ENCODE data around the gene FNDC7. TPM values are rescaled to one million over a fixed set of nuclear protein-coding genes. Genes with fewer than 3 reads are reported as not detected.

The FNDC7 gene
- 0.23 and 0.69 TPM in 2 replicates for total RNA-seq (2011; cell fraction: chromatin; rRNA removed; ENCODE audit: low replicate concordance)
- 0.17 TPM in 1 of 2 replicates, not detected in the other for total RNA-seq (2011; cell fraction: nucleolus; rRNA removed)
- total RNA-seq (2011; cell fraction: nucleoplasm; rRNA removed): 0.15 TPM in 1 of 2 replicates, not detected in the other
- not detected in 2 replicates for total RNA-seq (2014; rRNA removed)
- total RNA-seq (2014; rRNA removed; fragmentation: Illumina TruSeq; extraction: Trizol): not detected in 2 replicates
- not detected in 2 replicates for total RNA-seq (2015; rRNA removed; fragmentation: Illumina TruSeq; extraction: Trizol)
- not detected in 2 replicates for total RNA-seq (2021)
- polyA plus RNA-seq (2011; rRNA removed): 0.05 TPM in 1 of 2 replicates, not detected in the other
- polyA plus RNA-seq (2011; cell fraction: cytosol; rRNA removed): 0.07 TPM in 1 of 2 replicates, not detected in the other
- 0.04 and 0.24 TPM in 2 replicates for polyA plus RNA-seq (2011; cell fraction: nucleus; rRNA removed)
- 0.03 TPM in 1 of 2 replicates, not detected in the other for polyA plus RNA-seq (2012)
- polyA plus RNA-seq (2014; fragmentation: Illumina TruSeq; extraction: Trizol): not detected in 2 replicates
- polyA plus RNA-seq (2014; fragmentation: Nextera tagmentation; extraction: Ambion mirVana): not detected
- polyA plus RNA-seq (2014; rRNA removed): not detected in 2 replicates
- polyA minus RNA-seq (2011; rRNA and poly(A)+ RNA removed): 0.39 TPM in 1 of 2 replicates, not detected in the other
- not detected in 2 replicates for polyA minus RNA-seq (2011; cell fraction: cytosol; rRNA and poly(A)+ RNA removed)
- 0.11 and 0.13 TPM in 2 replicates for polyA minus RNA-seq (2011; cell fraction: nucleus; rRNA and poly(A)+ RNA removed)
- percentile 17 among the genes with signal in this experiment for Bru-seq, nascent RNA
- BruChase-seq, experiment 1, labeled RNA remaining after a 2-hour chase: percentile 41 among the genes with signal in this experiment
- percentile 42 among the genes with signal in this experiment for BruChase-seq, experiment 2, labeled RNA remaining after a 6-hour chase
- long read RNA-seq, experiment 1: 0 reads
- long read RNA-seq, experiment 2: 0 reads
- long read RNA-seq, experiment 3: 0 reads

DNA sequence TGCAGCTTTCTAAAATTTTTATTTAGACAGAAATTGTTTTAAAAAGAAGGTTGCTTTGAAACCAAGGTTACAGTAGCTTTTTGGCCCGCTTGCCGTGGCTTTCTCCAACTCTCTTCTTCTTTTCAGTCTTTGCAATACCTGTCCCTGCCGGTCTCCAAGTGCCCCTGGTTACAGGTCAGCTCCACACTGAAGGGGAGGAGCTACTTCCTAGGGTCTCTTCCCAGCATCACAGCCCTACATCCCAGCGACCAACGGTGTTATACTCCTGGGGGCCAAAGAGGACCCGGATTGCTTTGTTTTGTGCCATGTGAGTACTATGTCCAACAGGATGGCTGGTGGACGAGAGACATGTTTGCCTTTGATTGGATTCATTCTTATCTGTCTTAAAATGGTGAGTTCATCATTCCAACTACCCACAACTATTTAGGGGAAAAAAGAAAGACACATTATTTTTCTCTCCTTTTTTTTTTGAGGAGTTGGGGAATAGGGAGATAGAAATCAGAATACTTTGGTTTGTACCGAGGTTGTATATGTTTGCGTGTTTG is at the start of gene FNDC7:
TSS of gene FNDC7 (plus strand) at position 303 of the 545 bp plus-strand sequence. CDS start at position 329, 26 bp downstream.
- POLR2A ChIA-PET: interaction anchor here (0.6 to 2.1 kb wide), 4 partner anchors 10 to 89 kb away, joined by 3 to 12 read pairs (median 4); no protein-coding TSS in a partner anchor
- peak; percentile 35 for FAIRE-seq
- Histone ChIP-seq H3K9ac (ENCODE audit: insufficient read depth in 1 of 2, low read depth in 2 of 2, low read length in 2 of 2) (no peak within 1 kb of the TSS), H3K9me3 (replicated peaks; ENCODE audit: control insufficient read depth, insufficient read depth, low read depth, low read length) (no peaks in the 10 kb centered on the region), H3K4me3 (no peak within 1 kb of the TSS), H3K9me1 (ENCODE audit: control insufficient read depth, insufficient read depth, low read length) (no peaks in the 10 kb centered on the region), H3K27me3 (ENCODE audit: control insufficient read depth in 2 of 2, insufficient read depth in 2 of 2, low read length in 2 of 2) (peaks cover 15 to 19% of the 10 kb centered on the region in 2 experiments; a peak in 4 of 5 replicates), H2AFZ (ENCODE audit: low read depth, low read length) (no peak within 1 kb of the TSS), H4K20me1 (replicated peaks; ENCODE audit: control insufficient read depth, insufficient read depth, low read length) (no peaks in the 10 kb centered on the region), H3K4me1 (replicated peaks in 1 of 2; ENCODE audit: control insufficient read depth in 2 of 2, insufficient read depth in 2 of 2, low read length in 2 of 2) (no peaks in the 10 kb centered on the region), H3K36me3 (ENCODE audit: control insufficient read depth, insufficient read depth, low read length) (no peaks in the 10 kb centered on the region), H3K4me2 (ENCODE audit: insufficient read depth, low read length) (no peak within 1 kb of the TSS), H3K79me2 (ENCODE audit: control insufficient read depth, insufficient read depth, low read length) (no peaks in the 10 kb centered on the region), H3K27ac (ENCODE audit: extremely low read depth, low read depth, low read length) (no peak within 1 kb of the TSS)
- CTCF ChIA-PET (ENCODE audit: low intra/inter-chr PET ratio): no interaction called here
- in situ Hi-C loops (cut with MboI) (no loop called here), intact Hi-C loops (cut with micrococcal nuclease) (loop anchor here (5.0 kb wide), 1 partner anchor 105 kb away; no protein-coding TSS in a partner anchor)
- no peak; the same call in 2 of the 3 replicates for ATAC-seq
- WGBS (ENCODE audit: insufficient coverage, low coverage, missing lambda C conversion rate): 6% methylated on average over 9 of the region's 9 CpGs
- DNase-seq (ENCODE audit: extremely low read depth in 1 of 4, low spot score in 3 of 4): no peak
- BruUV-seq (replicated peaks): no TSS peak
- no peak for TF ChIP-seq BACH1 (tag; IDR thresholded peaks at IDR 0.05)
- no peak for TF ChIP-seq HNRNPL (IDR thresholded peaks at IDR 0.05; ENCODE audit: low read depth, low read length)
- TF ChIP-seq ZC3H8 (IDR thresholded peaks at IDR 0.05): no peak
